ENCODE data around the gene NIM1K. TPM values are rescaled to one million over a fixed set of nuclear protein-coding genes. Genes with fewer than 3 reads are reported as not detected.

NIM1K gene
- total and polyA plus RNA-seq, 2 of the 13 experiments (the other 11 are each of a cell fraction or from before 2014, with no cell fraction given): 0.04 TPM; not detected in 1

GRCh38 chr5:43295202-43295601 lies 103.2 kb downstream of the NIM1K start:
- Histone ChIP-seq H3K4me3 (replicated peaks in 1 of 3; ENCODE audit: insufficient read depth in 1 of 3, low read depth in 2 of 3, low read length in 3 of 3) (no peak overlapping the region), H3K4me2 (ENCODE audit: low read depth, low read length) (no peak overlapping the region), H3K79me2 (ENCODE audit: insufficient read depth, low read length) (peaks cover 45% of the 10 kb centered on the region), H2AFZ (ENCODE audit: low read length) (no peak overlapping the region), H3K36me3 (replicated peaks in 1 of 2; ENCODE audit: control insufficient read depth in 1 of 2, insufficient read depth in 2 of 2, low read length in 2 of 2) (peaks cover 9 to 79% of the 10 kb centered on the region in 2 experiments), H3K9ac (ENCODE audit: insufficient read depth, low read depth, low read length) (no peak overlapping the region), H3K27ac (ENCODE audit: extremely low read length, insufficient read depth, low read length) (no peak overlapping the region), H4K20me1 (ENCODE audit: insufficient read depth, low read length) (peaks cover 64% of the 10 kb centered on the region), H3K4me1 (ENCODE audit: insufficient read depth, low read length) (peaks cover 9% of the 10 kb centered on the region; the same call in 1 of the 2 replicates), H3K9me3 (ENCODE audit: low read length) (no peaks in the 10 kb centered on the region), H3K27me3 (ENCODE audit: control insufficient read depth in 1 of 2, insufficient read depth in 2 of 2, low read length in 2 of 2) (no peaks in the 10 kb centered on the region)
- no peak for ATAC-seq
- 96% methylated on average over 2 of the region's 2 CpGs for WGBS (ENCODE audit: low lambda C conversion rate)
- ChIA-PET CTCF (ENCODE audit: low intra/inter-chr PET ratio, low total read pairs) (no interaction called here), POLR2A (interaction anchor here (2.3 kb wide), 1 partner anchor 18 kb away, joined by 7 read pairs; the partner anchor contains the start of gene HMGCS1)
- FAIRE-seq: no peak
- BruUV-seq (replicated peaks): no TSS peak
- intact Hi-C loops (cut with micrococcal nuclease; ENCODE audit: unreplicated experiment): no loop called here
- DNase-seq (ENCODE audit: low spot score): no peak
- TF ChIP-seq ZXDC (CRISPR knock-in tag; IDR thresholded peaks at IDR 0.05): no peak
- no peak for TF ChIP-seq RXRB (CRISPR knock-in tag; IDR thresholded peaks at IDR 0.05; ENCODE audit: borderline replicate concordance)
- no peak for TF ChIP-seq FOXO1 (CRISPR knock-in tag; IDR thresholded peaks at IDR 0.05)
- TF ChIP-seq RBM22 (optimal IDR thresholded peaks at IDR 0.05; ENCODE audit: low read length): peak; percentile 93
- peak in 1 of 2 experiments; percentile 30; a peak in 2 of 4 replicates for TF ChIP-seq POLR2A (IDR thresholded peaks at IDR 0.05; ENCODE audit: insufficient read depth in 1 of 2, low read depth in 2 of 2, low read length in 2 of 2)
- TF ChIP-seq DZIP1 (CRISPR knock-in tag; IDR thresholded peaks at IDR 0.05): no peak
- no peak for TF ChIP-seq EZH2 (conservative IDR thresholded peaks at IDR 0.05; ENCODE audit: low read depth, low read length)
- in situ Hi-C loops (cut with HindIII; ENCODE audit: extremely low pct_ligation_motif_present, low pct_unique_long_range_greater_than_20kb): no loop called here
